ENCODE data around the gene GLI2.

Gene GLI2

GRCh38 chr2:120735746-120736170 lies at the start of gene GLI2:
GLI2 (plus strand) TSS chr2:120735868; CDS start chr2:120797321, 61,453 bp downstream.
- peak; percentile 89 for DNase-seq
- in situ Hi-C loops (cut with HindIII; ENCODE audit: low pct_ligation_motif_present, low pct_unique_long_range_greater_than_20kb, low sequenced_read_pairs), result no loop called here

- DNase-seq, result no peak
- in situ Hi-C loops (cut with HindIII; ENCODE audit: low pct_ligation_motif_present, low pct_unique_long_range_greater_than_20kb, low sequenced_read_pairs), result no loop called here
Observed at GRCh38 chr2:120685974-120686297, 49.7 kb upstream of the GLI2 start.

GRCh38 chr2:120686511-120687168 lies 49.0 kb upstream of the GLI2 start:
- in situ Hi-C loops (cut with HindIII; ENCODE audit: low pct_ligation_motif_present, low pct_unique_long_range_greater_than_20kb, low sequenced_read_pairs), result no loop called here

GRCh38 chr2:120687210-120687609 lies 48.5 kb upstream of the GLI2 start:
- in situ Hi-C loops (cut with HindIII; ENCODE audit: low pct_ligation_motif_present, low pct_unique_long_range_greater_than_20kb, low sequenced_read_pairs), result no loop called here
- DNase-seq, result no peak

More at GRCh38 chr2:120686511-120687168, 49.0 kb upstream of the GLI2 start:
- no peak for DNase-seq

GRCh38 chr2:120690521-120690920 lies 45.1 kb upstream of the GLI2 start:
- no peak for DNase-seq
- in situ Hi-C loops (cut with HindIII; ENCODE audit: low pct_ligation_motif_present, low pct_unique_long_range_greater_than_20kb, low sequenced_read_pairs), result no loop called here

- in situ Hi-C loops (cut with HindIII; ENCODE audit: low pct_ligation_motif_present, low pct_unique_long_range_greater_than_20kb, low sequenced_read_pairs), result no loop called here
- DNase-seq, result no peak
Observed at GRCh38 chr2:120691410-120691809, 44.3 kb upstream of the GLI2 start.

- in situ Hi-C loops (cut with HindIII; ENCODE audit: low pct_ligation_motif_present, low pct_unique_long_range_greater_than_20kb, low sequenced_read_pairs), result no loop called here
- no peak for DNase-seq
Observed at GRCh38 chr2:120692691-120693090, 43.0 kb upstream of the GLI2 start.

- in situ Hi-C loops (cut with HindIII; ENCODE audit: low pct_ligation_motif_present, low pct_unique_long_range_greater_than_20kb, low sequenced_read_pairs), result no loop called here
- DNase-seq, result no peak
Observed at GRCh38 chr2:120693121-120693520, 42.5 kb upstream of the GLI2 start.

GRCh38 chr2:120694034-120694433 lies 41.6 kb upstream of the GLI2 start:
- in situ Hi-C loops (cut with HindIII; ENCODE audit: low pct_ligation_motif_present, low pct_unique_long_range_greater_than_20kb, low sequenced_read_pairs), result no loop called here
- no peak for DNase-seq

- in situ Hi-C loops (cut with HindIII; ENCODE audit: low pct_ligation_motif_present, low pct_unique_long_range_greater_than_20kb, low sequenced_read_pairs), result no loop called here
- DNase-seq, result no peak
Observed at GRCh38 chr2:120697471-120697870, 38.2 kb upstream of the GLI2 start.

GRCh38 chr2:120699292-120699691 lies 36.4 kb upstream of the GLI2 start:
- in situ Hi-C loops (cut with HindIII; ENCODE audit: low pct_ligation_motif_present, low pct_unique_long_range_greater_than_20kb, low sequenced_read_pairs), result no loop called here

GRCh38 chr2:120700659-120701058 lies 35.0 kb upstream of the GLI2 start:
- in situ Hi-C loops (cut with HindIII; ENCODE audit: low pct_ligation_motif_present, low pct_unique_long_range_greater_than_20kb, low sequenced_read_pairs), result loop anchor here (25.0 kb wide), 1 partner anchor 362 kb away; no protein-coding TSS in a partner anchor
- DNase-seq, result no peak

More at GRCh38 chr2:120699292-120699691, 36.4 kb upstream of the GLI2 start:
- no peak for DNase-seq

GRCh38 chr2:120701096-120701495 lies 34.6 kb upstream of the GLI2 start:
- in situ Hi-C loops (cut with HindIII; ENCODE audit: low pct_ligation_motif_present, low pct_unique_long_range_greater_than_20kb, low sequenced_read_pairs), result loop anchor here (25.0 kb wide), 1 partner anchor 361 kb away; no protein-coding TSS in a partner anchor
- no peak for DNase-seq

- in situ Hi-C loops (cut with HindIII; ENCODE audit: low pct_ligation_motif_present, low pct_unique_long_range_greater_than_20kb, low sequenced_read_pairs), result loop anchor here (25.0 kb wide), 1 partner anchor 361 kb away; no protein-coding TSS in a partner anchor
- DNase-seq, result no peak
Observed at GRCh38 chr2:120701499-120701898, 34.2 kb upstream of the GLI2 start.

GRCh38 chr2:120702061-120702460 lies 33.6 kb upstream of the GLI2 start:
- no peak for DNase-seq
- in situ Hi-C loops (cut with HindIII; ENCODE audit: low pct_ligation_motif_present, low pct_unique_long_range_greater_than_20kb, low sequenced_read_pairs), result loop anchor here (25.0 kb wide), 1 partner anchor 360 kb away; no protein-coding TSS in a partner anchor

GRCh38 chr2:120702801-120703200 lies 32.9 kb upstream of the GLI2 start:
- no peak for DNase-seq
- in situ Hi-C loops (cut with HindIII; ENCODE audit: low pct_ligation_motif_present, low pct_unique_long_range_greater_than_20kb, low sequenced_read_pairs), result loop anchor here (25.0 kb wide), 1 partner anchor 360 kb away; no protein-coding TSS in a partner anchor

GRCh38 chr2:120703330-120703994 lies 32.2 kb upstream of the GLI2 start:
- in situ Hi-C loops (cut with HindIII; ENCODE audit: low pct_ligation_motif_present, low pct_unique_long_range_greater_than_20kb, low sequenced_read_pairs), result loop anchor here (25.0 kb wide), 1 partner anchor 359 kb away; no protein-coding TSS in a partner anchor
- DNase-seq, result peak; percentile 89

- in situ Hi-C loops (cut with HindIII; ENCODE audit: low pct_ligation_motif_present, low pct_unique_long_range_greater_than_20kb, low sequenced_read_pairs), result loop anchor here (25.0 kb wide), 1 partner anchor 358 kb away; no protein-coding TSS in a partner anchor
- no peak for DNase-seq
Observed at GRCh38 chr2:120704696-120705095, 31.0 kb upstream of the GLI2 start.

- in situ Hi-C loops (cut with HindIII; ENCODE audit: low pct_ligation_motif_present, low pct_unique_long_range_greater_than_20kb, low sequenced_read_pairs), result loop anchor here (25.0 kb wide), 1 partner anchor 354 kb away; no protein-coding TSS in a partner anchor
- DNase-seq, result no peak
Observed at GRCh38 chr2:120707816-120708215, 27.9 kb upstream of the GLI2 start.
